C4-2B (cell line): ENCODE results near the gene PPIG.
A peak's percentile ranks its signal among the peaks of the same experiment; 100 is the strongest.
"Not testable (repeated sequence)": the region's sequence is repeated elsewhere in the genome, so short reads cannot be mapped to it uniquely, and the experiment has no call there.

Source experiments
- H3K27ac ChIP-seq: fragments of 450-650 bp; 2 replicates; pipeline ENCODE4 v1.5.1; 2017
- CTCF ChIP-seq: fragments of 450-650 bp; conservative IDR thresholded peaks from 2 replicates; pipeline ENCODE4 v1.5.1; 2017; ENCODE audit warnings: mild to moderate bottlenecking
- ZFX ChIP-seq: fragments of 450-650 bp; IDR thresholded peaks from 2 replicates; pipeline ENCODE4 v1.6.1; 2017

PPIG gene

GRCh38 chr2:169569948-169570347 lies 14.2 kb upstream of the PPIG start:
- TF ChIP-seq CTCF (no peak), ZFX (no peak)
- H3K27ac ChIP-seq: no peak overlapping the region

- H3K27ac ChIP-seq: not testable (repeated sequence)
Measured at GRCh38 chr2:169570752-169571151, 13.4 kb upstream of the PPIG start.

DNA sequence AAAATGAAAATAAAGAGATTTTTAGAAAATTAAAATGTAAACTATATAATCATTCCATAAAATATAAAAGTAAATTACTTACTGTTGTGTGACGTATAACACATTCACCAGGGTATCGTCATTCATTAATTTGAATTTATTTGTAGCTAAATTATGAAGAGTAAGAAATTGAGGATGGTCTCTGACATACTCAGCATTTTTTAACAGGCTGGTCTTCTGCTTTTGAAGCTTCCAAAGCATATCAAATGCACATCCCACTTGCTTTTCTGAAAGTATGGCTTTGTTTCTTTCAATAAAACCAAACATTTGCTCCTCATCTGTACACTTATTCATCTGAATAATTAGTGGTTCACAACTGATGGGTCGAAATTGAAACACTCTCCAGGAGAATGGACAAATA lies 12.6 kb upstream of the PPIG start:
- H3K27ac ChIP-seq: no peak overlapping the region
- TF ChIP-seq ZFX (no peak), CTCF (no peak)

GRCh38 chr2:169572189-169572588 lies 12.0 kb upstream of the PPIG start:
- H3K27ac ChIP-seq: no peak overlapping the region
- TF ChIP-seq ZFX (no peak), CTCF (no peak)

DNA sequence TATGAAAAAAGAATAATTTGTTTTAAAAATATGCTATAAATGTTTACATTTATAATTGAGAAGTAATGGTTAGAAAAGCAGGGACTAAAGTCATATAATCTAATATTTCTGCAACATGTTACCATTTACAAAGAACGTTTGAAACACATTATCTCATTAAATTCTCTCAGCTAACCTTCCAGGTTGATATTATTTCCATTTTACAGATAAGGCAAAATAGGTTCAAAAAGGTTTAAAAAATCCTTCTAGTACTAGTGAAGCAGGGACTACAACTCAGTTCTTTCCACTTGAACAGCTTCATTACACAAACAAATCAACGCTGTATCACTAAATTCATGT lies 11.4 kb upstream of the PPIG start:
- peak overlapping the region; percentile 85 for H3K27ac ChIP-seq
- TF ChIP-seq CTCF: no peak

GRCh38 chr2:169573160-169573973 lies 10.8 kb upstream of the PPIG start, which contains the start of gene FASTKD1:
FASTKD1 (minus strand) TSS chr2:169573865; CDS start chr2:169572029, 1,836 bp downstream.
- TF ChIP-seq ZFX (no peak), CTCF (no peak)
- H3K27ac ChIP-seq: peak within 1 kb of the TSS; percentile 85

DNA sequence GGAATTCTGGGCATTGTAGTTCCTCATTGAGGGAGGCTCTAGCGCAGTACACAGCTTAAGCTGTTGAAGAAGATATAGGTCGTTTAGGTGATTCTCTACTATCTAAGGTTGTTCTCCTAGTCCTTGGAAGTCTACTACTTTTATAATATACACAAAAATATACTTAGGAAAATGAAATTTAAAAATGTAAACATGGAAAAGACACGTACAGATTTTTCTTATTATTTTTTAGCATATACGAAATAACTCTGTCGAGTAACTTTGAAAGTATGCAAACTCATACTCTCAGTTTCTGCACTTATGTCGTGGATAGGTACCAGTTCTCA lies 10.2 kb upstream of the PPIG start:
- TF ChIP-seq CTCF (no peak), ZFX (no peak)
- H3K27ac ChIP-seq: peak overlapping the region; percentile 85

DNA sequence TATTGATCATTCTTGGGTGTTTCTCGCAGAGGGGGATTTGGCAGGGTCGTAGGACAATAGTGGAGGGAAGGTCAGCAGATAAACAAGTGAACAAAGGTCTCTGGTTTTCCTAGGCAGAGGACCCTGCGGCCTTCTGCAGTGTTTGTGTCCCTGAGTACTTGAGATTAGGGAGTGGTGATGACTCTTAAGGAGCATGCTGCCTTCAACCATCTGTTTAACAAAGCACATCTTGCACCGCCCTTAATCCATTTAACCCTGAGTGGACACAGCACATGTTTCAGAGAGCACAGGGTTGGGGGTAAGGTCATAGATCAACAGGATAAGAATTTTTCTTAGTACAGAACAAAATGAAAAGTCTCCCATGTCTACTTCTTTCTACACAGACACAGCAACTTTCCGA lies 9.6 kb upstream of the PPIG start:
- H3K27ac ChIP-seq: not testable (repeated sequence)

GRCh38 chr2:169575264-169575663 lies 8.9 kb upstream of the PPIG start:
- not testable (repeated sequence) for H3K27ac ChIP-seq
